ENCODE results near the gene ARPC2. TPM values are rescaled to one million over a fixed set of nuclear protein-coding genes. Genes with fewer than 3 reads are reported as not detected.
A peak's percentile ranks its signal among the peaks of the same experiment; 100 is the strongest.

The ARPC2 gene
- total RNA-seq, 2 donors from 2014 or later, result 112 to 177 TPM

- TF ChIP-seq, protein P1, sequence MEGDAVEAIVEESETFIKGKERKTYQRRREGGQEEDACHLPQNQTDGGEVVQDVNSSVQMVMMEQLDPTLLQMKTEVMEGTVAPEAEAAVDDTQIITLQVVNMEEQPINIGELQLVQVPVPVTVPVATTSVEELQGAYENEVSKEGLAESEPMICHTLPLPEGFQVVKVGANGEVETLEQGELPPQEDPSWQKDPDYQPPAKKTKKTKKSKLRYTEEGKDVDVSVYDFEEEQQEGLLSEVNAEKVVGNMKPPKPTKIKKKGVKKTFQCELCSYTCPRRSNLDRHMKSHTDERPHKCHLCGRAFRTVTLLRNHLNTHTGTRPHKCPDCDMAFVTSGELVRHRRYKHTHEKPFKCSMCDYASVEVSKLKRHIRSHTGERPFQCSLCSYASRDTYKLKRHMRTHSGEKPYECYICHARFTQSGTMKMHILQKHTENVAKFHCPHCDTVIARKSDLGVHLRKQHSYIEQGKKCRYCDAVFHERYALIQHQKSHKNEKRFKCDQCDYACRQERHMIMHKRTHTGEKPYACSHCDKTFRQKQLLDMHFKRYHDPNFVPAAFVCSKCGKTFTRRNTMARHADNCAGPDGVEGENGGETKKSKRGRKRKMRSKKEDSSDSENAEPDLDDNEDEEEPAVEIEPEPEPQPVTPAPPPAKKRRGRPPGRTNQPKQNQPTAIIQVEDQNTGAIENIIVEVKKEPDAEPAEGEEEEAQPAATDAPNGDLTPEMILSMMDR (IDR thresholded peaks at IDR 0.05), result peak; percentile 95 to 99
- peak; percentile 87 for DNase-seq (ENCODE audit: low spot score)
- peak within 1 kb of the TSS; percentile 99 to 100 for H3K27ac ChIP-seq
- no peaks in the 10 kb centered on the region for H3K36me3 ChIP-seq
- H3K9me3 ChIP-seq, result no peaks in the 10 kb centered on the region
- peak within 1 kb of the TSS; percentile 94 to 97 for H3K4me3 ChIP-seq
- H3K4me1 ChIP-seq, result peaks cover 0 to 68% of the 10 kb centered on the region in 2 donors
- no peaks in the 10 kb centered on the region for H3K27me3 ChIP-seq
These were observed 75.3 kb downstream of the ARPC2 start, which contains the start of gene TMBIM1 for GRCh38 chr2:218292048-218293014. Gene TMBIM1 (minus strand): TSS chr2:218292503. CDS start chr2:218282141, 10,362 bp downstream.

- Histone ChIP-seq H3K4me1 (peaks cover 0 to 53% of the 10 kb centered on the region in 2 donors), H3K9me3 (no peaks in the 10 kb centered on the region), H3K4me3 (no peak overlapping the region), H3K36me3 (no peaks in the 10 kb centered on the region), H3K27ac (no peak overlapping the region), H3K27me3 (no peaks in the 10 kb centered on the region)
- no peak for DNase-seq (ENCODE audit: low spot score)
- TF ChIP-seq, protein P1 (IDR thresholded peaks at IDR 0.05), result no peak
These were observed 76.9 kb downstream of the ARPC2 start for GRCh38 chr2:218293715-218294429.

- Histone ChIP-seq H3K27ac (no peak overlapping the region), H3K4me1 (peaks cover 0 to 47% of the 10 kb centered on the region in 2 donors)
- TF ChIP-seq, protein P1 (IDR thresholded peaks at IDR 0.05), result no peak
These were observed 77.5 kb downstream of the ARPC2 start for GRCh38 chr2:218294430-218295022.

DNA sequence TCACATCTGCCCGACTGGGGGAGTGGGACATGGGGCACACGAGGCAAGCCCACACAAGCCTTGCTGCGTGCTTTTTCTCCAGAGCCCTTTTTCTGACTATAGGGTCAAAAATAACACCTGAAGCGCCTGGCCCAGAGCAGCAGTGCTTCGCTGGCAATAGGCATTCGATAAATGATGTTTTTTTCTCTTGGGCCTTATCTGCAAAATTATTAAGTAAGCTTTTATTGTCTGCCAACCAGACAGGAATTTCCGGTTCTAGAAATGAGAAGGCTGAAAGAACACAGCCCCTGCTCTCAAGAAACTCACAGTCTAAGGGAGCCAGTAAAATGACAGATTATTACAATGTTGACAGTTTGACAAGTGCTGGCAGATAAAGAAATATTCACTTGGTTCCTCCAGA lies 78.0 kb downstream of the ARPC2 start:
- Histone ChIP-seq H3K4me3 (no peak overlapping the region), H3K27me3 (no peaks in the 10 kb centered on the region), H3K36me3 (no peaks in the 10 kb centered on the region), H3K27ac (no peak overlapping the region), H3K9me3 (no peaks in the 10 kb centered on the region), H3K4me1 (peaks cover 0 to 42% of the 10 kb centered on the region in 2 donors)
- TF ChIP-seq, protein P1 (IDR thresholded peaks at IDR 0.05), result no peak
- no peak for DNase-seq (ENCODE audit: low spot score)

More at GRCh38 chr2:218294430-218295022, 77.5 kb downstream of the ARPC2 start:
- no peak for DNase-seq (ENCODE audit: low spot score)
- Histone ChIP-seq H3K4me3 (no peak overlapping the region), H3K36me3 (no peaks in the 10 kb centered on the region), H3K27me3 (no peaks in the 10 kb centered on the region), H3K9me3 (no peaks in the 10 kb centered on the region)

- H3K36me3 ChIP-seq, result no peaks in the 10 kb centered on the region
- no peaks in the 10 kb centered on the region for H3K27me3 ChIP-seq
- TF ChIP-seq, protein P1 (IDR thresholded peaks at IDR 0.05), result no peak
- no peaks in the 10 kb centered on the region for H3K9me3 ChIP-seq
- no peak overlapping the region for H3K4me3 ChIP-seq
- DNase-seq (ENCODE audit: low spot score), result no peak
- peaks cover 0 to 32% of the 10 kb centered on the region in 2 donors for H3K4me1 ChIP-seq
- no peak overlapping the region for H3K27ac ChIP-seq
These were observed 79.2 kb downstream of the ARPC2 start for GRCh38 chr2:218296200-218296599.

Data from right atrium auricular region (tissue), 2 donors.